ENCODE measurements around the gene ALG13.
A peak's percentile ranks its signal among the peaks of the same experiment; 100 is the strongest.
"Not testable (repeated sequence)": the region's sequence is repeated elsewhere in the genome, so short reads cannot be mapped to it uniquely, and the experiment has no call there.

The ALG13 gene

GRCh38 chrX:111680988-111681779 is at the start of gene ALG13:
TSS of gene ALG13 (plus strand) at chrX:111681170. CDS start at chrX:111681219, 49 bp downstream.
- peak; percentile 88 for DNase-seq (ENCODE audit: low read depth)

- DNase-seq (ENCODE audit: low read depth): no peak
These were observed 45.9 kb upstream of the ALG13 start for GRCh38 chrX:111634823-111635729.

- no peak for DNase-seq (ENCODE audit: low read depth)
These were observed 39.0 kb upstream of the ALG13 start for GRCh38 chrX:111641969-111642368.

- DNase-seq (ENCODE audit: low read depth): not testable (repeated sequence)
These were observed 35.8 kb upstream of the ALG13 start for GRCh38 chrX:111645165-111645564.

- no peak for DNase-seq (ENCODE audit: low read depth)
These were observed 35.4 kb upstream of the ALG13 start for GRCh38 chrX:111645607-111646006.

GRCh38 chrX:111646515-111646914 is 34.5 kb upstream of the ALG13 start:
- DNase-seq (ENCODE audit: low read depth): no peak

GRCh38 chrX:111648802-111649201 is 32.2 kb upstream of the ALG13 start:
- no peak for DNase-seq (ENCODE audit: low read depth)

GRCh38 chrX:111649638-111650037 is 31.3 kb upstream of the ALG13 start:
- no peak for DNase-seq (ENCODE audit: low read depth)

GRCh38 chrX:111650845-111651244 is 30.1 kb upstream of the ALG13 start:
- no peak for DNase-seq (ENCODE audit: low read depth)

GRCh38 chrX:111652719-111653118 is 28.3 kb upstream of the ALG13 start:
- no peak for DNase-seq (ENCODE audit: low read depth)

GRCh38 chrX:111661241-111661640 is 19.7 kb upstream of the ALG13 start:
- no peak for DNase-seq (ENCODE audit: low read depth)

GRCh38 chrX:111662292-111662691 is 18.7 kb upstream of the ALG13 start:
- DNase-seq (ENCODE audit: low read depth): no peak

- peak; percentile 3 for DNase-seq (ENCODE audit: low read depth)
These were observed 9.3 kb upstream of the ALG13 start for GRCh38 chrX:111671668-111672067.

GRCh38 chrX:111687305-111687704 is 6.3 kb downstream of the ALG13 start:
- no peak for DNase-seq (ENCODE audit: low read depth)

- DNase-seq (ENCODE audit: low read depth): no peak
These were observed 14.4 kb downstream of the ALG13 start for GRCh38 chrX:111695297-111695880.

- peak; percentile 6 for DNase-seq (ENCODE audit: low read depth)
These were observed 38.6 kb downstream of the ALG13 start for GRCh38 chrX:111719426-111720210.

GRCh38 chrX:111728096-111728495 is 47.1 kb downstream of the ALG13 start:
- peak; percentile 44 for DNase-seq (ENCODE audit: low read depth)

- DNase-seq (ENCODE audit: low read depth): no peak
These were observed 50.4 kb downstream of the ALG13 start for GRCh38 chrX:111731351-111731750.

GRCh38 chrX:111736571-111736970 is 55.6 kb downstream of the ALG13 start:
- DNase-seq (ENCODE audit: low read depth): no peak

- DNase-seq (ENCODE audit: low read depth): no peak
These were observed 61.0 kb downstream of the ALG13 start for GRCh38 chrX:111742018-111742417.

GRCh38 chrX:111743316-111743715 is 62.3 kb downstream of the ALG13 start:
- DNase-seq (ENCODE audit: low read depth): no peak

- DNase-seq (ENCODE audit: low read depth): no peak
These were observed 75.5 kb downstream of the ALG13 start for GRCh38 chrX:111756486-111756885.

Data from EH (cell line).